ENCODE measurements around the gene BTBD8.

Gene BTBD8

GRCh38 chr1:92168657-92169056 is 88.5 kb downstream of the BTBD8 start:
- DNase-seq (ENCODE audit: low spot score) = no peak
- Histone ChIP-seq H3K4me1 (ENCODE audit: insufficient read depth, poor library complexity, severe bottlenecking) (no peaks in the 10 kb centered on the region), H3K4me3 (ENCODE audit: severe bottlenecking) (no peak overlapping the region), H3K9me3 (ENCODE audit: severe bottlenecking) (no peaks in the 10 kb centered on the region), H3K27me3 (ENCODE audit: insufficient read depth, poor library complexity, severe bottlenecking) (peaks cover 2% of the 10 kb centered on the region), H3K27ac (ENCODE audit: poor library complexity, severe bottlenecking) (no peak overlapping the region), H3K36me3 (ENCODE audit: low read depth) (no peaks in the 10 kb centered on the region)
- ATAC-seq (ENCODE audit: low read depth) = no peak
- no peak for TF ChIP-seq CTCF (IDR thresholded peaks at IDR 0.05; ENCODE audit: poor library complexity, severe bottlenecking)

GRCh38 chr1:92169214-92170005 is 89.3 kb downstream of the BTBD8 start:
- H3K9me3 ChIP-seq (ENCODE audit: severe bottlenecking) = no peaks in the 10 kb centered on the region
- ATAC-seq (ENCODE audit: low read depth) (no peak), DNase-seq (ENCODE audit: low spot score) (no peak)
- no peaks in the 10 kb centered on the region for H3K36me3 ChIP-seq (ENCODE audit: low read depth)
- no peak overlapping the region for H3K27ac ChIP-seq (ENCODE audit: poor library complexity, severe bottlenecking)
- TF ChIP-seq CTCF (IDR thresholded peaks at IDR 0.05; ENCODE audit: poor library complexity, severe bottlenecking) = no peak
- H3K4me3 ChIP-seq (ENCODE audit: severe bottlenecking) = no peak overlapping the region
- H3K27me3 ChIP-seq (ENCODE audit: insufficient read depth, poor library complexity, severe bottlenecking) = peaks cover 2% of the 10 kb centered on the region
- H3K4me1 ChIP-seq (ENCODE audit: insufficient read depth, poor library complexity, severe bottlenecking) = no peaks in the 10 kb centered on the region

GRCh38 chr1:92184632-92185031 is 104.5 kb downstream of the BTBD8 start:
- ATAC-seq (ENCODE audit: low read depth) = peak; percentile 95
- Histone ChIP-seq H3K27me3 (ENCODE audit: insufficient read depth, poor library complexity, severe bottlenecking) (no peaks in the 10 kb centered on the region), H3K9me3 (ENCODE audit: severe bottlenecking) (no peaks in the 10 kb centered on the region), H3K4me1 (ENCODE audit: insufficient read depth, poor library complexity, severe bottlenecking) (peaks cover 26% of the 10 kb centered on the region), H3K36me3 (ENCODE audit: low read depth) (no peaks in the 10 kb centered on the region), H3K27ac (ENCODE audit: poor library complexity, severe bottlenecking) (peak overlapping the region; percentile 63), H3K4me3 (ENCODE audit: severe bottlenecking) (no peak overlapping the region)
- no peak for DNase-seq (ENCODE audit: low spot score)
- TF ChIP-seq CTCF (IDR thresholded peaks at IDR 0.05; ENCODE audit: poor library complexity, severe bottlenecking) = no peak

GRCh38 chr1:92186081-92186480 is 105.9 kb downstream of the BTBD8 start:
- H3K4me1 ChIP-seq (ENCODE audit: insufficient read depth, poor library complexity, severe bottlenecking) = peaks cover 26% of the 10 kb centered on the region
- no peaks in the 10 kb centered on the region for H3K27me3 ChIP-seq (ENCODE audit: insufficient read depth, poor library complexity, severe bottlenecking)
- H3K4me3 ChIP-seq (ENCODE audit: severe bottlenecking) = no peak overlapping the region
- peak overlapping the region; percentile 63 for H3K27ac ChIP-seq (ENCODE audit: poor library complexity, severe bottlenecking)
- no peak for TF ChIP-seq CTCF (IDR thresholded peaks at IDR 0.05; ENCODE audit: poor library complexity, severe bottlenecking)
- no peak for ATAC-seq (ENCODE audit: low read depth)
- H3K9me3 ChIP-seq (ENCODE audit: severe bottlenecking) = no peaks in the 10 kb centered on the region
- no peaks in the 10 kb centered on the region for H3K36me3 ChIP-seq (ENCODE audit: low read depth)
- DNase-seq (ENCODE audit: low spot score) = no peak

Measured in RWPE2 (cell line).